Liver (tissue), 3 donors: ENCODE data around the gene AVPR1A.

Source experiments
- EGR1 ChIP-seq, 2 donors: IDR thresholded peaks; 2 replicates each; pipeline ENCODE4 v1.6.1; 2016 to 2018; ENCODE audit warnings: antibody characterized with exemption in 2 of 2, low read depth in 2 of 2
- GABPA ChIP-seq, 2 donors: IDR thresholded peaks in 1 of 2; conservative IDR thresholded peaks in 1 of 2; 2 replicates each; pipeline ENCODE4 v1.6.1; 2016; ENCODE audit warnings: antibody characterized with exemption in 2 of 2, mild to moderate bottlenecking in 1 of 2, moderate library complexity in 1 of 2
- JUND ChIP-seq, 2 donors: IDR thresholded peaks; 2 replicates each; pipeline ENCODE4 v1.6.1; 2016; ENCODE audit warnings: antibody characterized with exemption in 2 of 2
- RAD21 ChIP-seq, 2 donors: IDR thresholded peaks; 2 replicates each; pipeline ENCODE4 v1.6.1; 2016; ENCODE audit warnings: antibody characterized with exemption in 2 of 2, mild to moderate bottlenecking in 2 of 2
- RXRA ChIP-seq, 2 donors: IDR thresholded peaks; 2 replicates each; pipeline ENCODE4 v1.6.1; 2017 to 2018; ENCODE audit warnings: antibody characterized with exemption in 2 of 2, mild to moderate bottlenecking in 1 of 2
- TAF1 ChIP-seq: conservative IDR thresholded peaks from 2 replicates; pipeline ENCODE4 v1.6.1; 2016; ENCODE audit warnings: antibody characterized with exemption, mild to moderate bottlenecking
- YY1 ChIP-seq: IDR thresholded peaks from 2 replicates; pipeline ENCODE4 v1.6.1; 2016; ENCODE audit warnings: antibody characterized with exemption, mild to moderate bottlenecking
- TF ChIP-seq, protein P1 (sequence below): fragments of 150-350 bp; IDR thresholded peaks from 2 replicates; pipeline ENCODE4 v1.5.1; 2017; ENCODE audit warnings: improper control_type of control experiment, low read depth, low read length; ENCODE audit not compliant: missing input control
- TF ChIP-seq, protein P2 (sequence below): IDR thresholded peaks from 2 replicates; pipeline ENCODE4 v1.6.1; 2016; ENCODE audit warnings: antibody characterized with exemption
- TF ChIP-seq, protein P3 (sequence below): IDR thresholded peaks from 2 replicates; pipeline ENCODE4 v1.6.1; 2016; ENCODE audit warnings: antibody characterized with exemption, mild to moderate bottlenecking
- donor health status: healthy.
- donor health status: healthy.

DNA sequence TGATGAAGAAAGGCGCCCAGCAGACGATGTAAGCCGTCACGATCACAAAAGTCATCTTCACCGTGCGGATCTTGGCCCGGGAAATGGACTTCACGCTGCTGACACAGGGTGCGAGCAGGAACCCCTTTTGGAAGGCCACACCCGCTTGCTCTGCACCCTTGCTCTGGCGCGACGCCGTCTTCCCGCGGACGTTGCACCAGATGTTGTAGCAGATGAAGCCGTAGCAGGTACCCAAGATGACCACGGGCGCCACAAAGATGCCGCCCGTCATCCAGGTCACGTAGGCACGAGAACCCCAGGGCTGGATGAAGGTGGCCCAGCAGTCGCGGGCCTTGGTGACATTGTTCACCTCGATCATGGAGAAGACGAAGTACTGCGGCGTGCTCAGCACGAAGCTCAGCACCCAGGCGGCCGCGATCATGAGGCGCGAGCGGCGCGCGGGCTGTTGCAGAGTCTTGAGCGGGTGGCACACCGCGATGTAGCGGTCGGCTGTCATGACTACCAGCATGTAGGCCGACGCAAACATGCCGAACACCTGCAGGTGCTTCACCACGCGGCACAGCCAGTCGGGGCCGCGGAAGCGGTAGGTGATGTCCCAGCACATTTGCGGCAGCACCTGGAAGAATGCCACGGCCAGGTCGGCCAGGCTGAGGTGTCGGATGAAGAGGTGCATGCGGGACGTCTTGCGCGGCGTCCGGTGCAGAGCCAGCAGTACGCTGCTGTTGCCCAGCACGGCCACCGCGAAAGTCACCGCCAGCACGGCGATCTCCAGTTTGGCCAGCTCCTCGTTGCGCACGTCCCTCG lies 890 bp downstream of the AVPR1A start:
- TF ChIP-seq EGR1 (IDR thresholded peaks at IDR 0.05; ENCODE audit: low read depth in 2 of 2) (no peak), JUND (IDR thresholded peaks at IDR 0.05) (no peak), RAD21 (IDR thresholded peaks at IDR 0.05) (no peak), YY1 (no peak), GABPA (IDR thresholded peaks at IDR 0.05 in 1 of 2, conservative IDR thresholded peaks at IDR 0.05 in 1 of 2) (no peak), TAF1 (no peak), RXRA (IDR thresholded peaks at IDR 0.05) (no peak)
- TF ChIP-seq, protein P1, sequence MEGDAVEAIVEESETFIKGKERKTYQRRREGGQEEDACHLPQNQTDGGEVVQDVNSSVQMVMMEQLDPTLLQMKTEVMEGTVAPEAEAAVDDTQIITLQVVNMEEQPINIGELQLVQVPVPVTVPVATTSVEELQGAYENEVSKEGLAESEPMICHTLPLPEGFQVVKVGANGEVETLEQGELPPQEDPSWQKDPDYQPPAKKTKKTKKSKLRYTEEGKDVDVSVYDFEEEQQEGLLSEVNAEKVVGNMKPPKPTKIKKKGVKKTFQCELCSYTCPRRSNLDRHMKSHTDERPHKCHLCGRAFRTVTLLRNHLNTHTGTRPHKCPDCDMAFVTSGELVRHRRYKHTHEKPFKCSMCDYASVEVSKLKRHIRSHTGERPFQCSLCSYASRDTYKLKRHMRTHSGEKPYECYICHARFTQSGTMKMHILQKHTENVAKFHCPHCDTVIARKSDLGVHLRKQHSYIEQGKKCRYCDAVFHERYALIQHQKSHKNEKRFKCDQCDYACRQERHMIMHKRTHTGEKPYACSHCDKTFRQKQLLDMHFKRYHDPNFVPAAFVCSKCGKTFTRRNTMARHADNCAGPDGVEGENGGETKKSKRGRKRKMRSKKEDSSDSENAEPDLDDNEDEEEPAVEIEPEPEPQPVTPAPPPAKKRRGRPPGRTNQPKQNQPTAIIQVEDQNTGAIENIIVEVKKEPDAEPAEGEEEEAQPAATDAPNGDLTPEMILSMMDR = no peak
- TF ChIP-seq, protein P2, sequence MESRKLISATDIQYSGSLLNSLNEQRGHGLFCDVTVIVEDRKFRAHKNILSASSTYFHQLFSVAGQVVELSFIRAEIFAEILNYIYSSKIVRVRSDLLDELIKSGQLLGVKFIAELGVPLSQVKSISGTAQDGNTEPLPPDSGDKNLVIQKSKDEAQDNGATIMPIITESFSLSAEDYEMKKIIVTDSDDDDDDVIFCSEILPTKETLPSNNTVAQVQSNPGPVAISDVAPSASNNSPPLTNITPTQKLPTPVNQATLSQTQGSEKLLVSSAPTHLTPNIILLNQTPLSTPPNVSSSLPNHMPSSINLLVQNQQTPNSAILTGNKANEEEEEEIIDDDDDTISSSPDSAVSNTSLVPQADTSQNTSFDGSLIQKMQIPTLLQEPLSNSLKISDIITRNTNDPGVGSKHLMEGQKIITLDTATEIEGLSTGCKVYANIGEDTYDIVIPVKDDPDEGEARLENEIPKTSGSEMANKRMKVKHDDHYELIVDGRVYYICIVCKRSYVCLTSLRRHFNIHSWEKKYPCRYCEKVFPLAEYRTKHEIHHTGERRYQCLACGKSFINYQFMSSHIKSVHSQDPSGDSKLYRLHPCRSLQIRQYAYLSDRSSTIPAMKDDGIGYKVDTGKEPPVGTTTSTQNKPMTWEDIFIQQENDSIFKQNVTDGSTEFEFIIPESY = no peak
- TF ChIP-seq, protein P3, sequence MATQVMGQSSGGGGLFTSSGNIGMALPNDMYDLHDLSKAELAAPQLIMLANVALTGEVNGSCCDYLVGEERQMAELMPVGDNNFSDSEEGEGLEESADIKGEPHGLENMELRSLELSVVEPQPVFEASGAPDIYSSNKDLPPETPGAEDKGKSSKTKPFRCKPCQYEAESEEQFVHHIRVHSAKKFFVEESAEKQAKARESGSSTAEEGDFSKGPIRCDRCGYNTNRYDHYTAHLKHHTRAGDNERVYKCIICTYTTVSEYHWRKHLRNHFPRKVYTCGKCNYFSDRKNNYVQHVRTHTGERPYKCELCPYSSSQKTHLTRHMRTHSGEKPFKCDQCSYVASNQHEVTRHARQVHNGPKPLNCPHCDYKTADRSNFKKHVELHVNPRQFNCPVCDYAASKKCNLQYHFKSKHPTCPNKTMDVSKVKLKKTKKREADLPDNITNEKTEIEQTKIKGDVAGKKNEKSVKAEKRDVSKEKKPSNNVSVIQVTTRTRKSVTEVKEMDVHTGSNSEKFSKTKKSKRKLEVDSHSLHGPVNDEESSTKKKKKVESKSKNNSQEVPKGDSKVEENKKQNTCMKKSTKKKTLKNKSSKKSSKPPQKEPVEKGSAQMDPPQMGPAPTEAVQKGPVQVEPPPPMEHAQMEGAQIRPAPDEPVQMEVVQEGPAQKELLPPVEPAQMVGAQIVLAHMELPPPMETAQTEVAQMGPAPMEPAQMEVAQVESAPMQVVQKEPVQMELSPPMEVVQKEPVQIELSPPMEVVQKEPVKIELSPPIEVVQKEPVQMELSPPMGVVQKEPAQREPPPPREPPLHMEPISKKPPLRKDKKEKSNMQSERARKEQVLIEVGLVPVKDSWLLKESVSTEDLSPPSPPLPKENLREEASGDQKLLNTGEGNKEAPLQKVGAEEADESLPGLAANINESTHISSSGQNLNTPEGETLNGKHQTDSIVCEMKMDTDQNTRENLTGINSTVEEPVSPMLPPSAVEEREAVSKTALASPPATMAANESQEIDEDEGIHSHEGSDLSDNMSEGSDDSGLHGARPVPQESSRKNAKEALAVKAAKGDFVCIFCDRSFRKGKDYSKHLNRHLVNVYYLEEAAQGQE = no peak
